NCI-H146 (cell line): Measurements from ENCODE around the gene SBNO2.
A peak's percentile ranks its signal among the peaks of the same experiment; 100 is the strongest.

ENCODE experiments used
- DNase-seq: peaks from one replicate; lab custom pipeline; 2025; lab: John Stamatoyannopoulos, UW

The SBNO2 gene

DNA sequence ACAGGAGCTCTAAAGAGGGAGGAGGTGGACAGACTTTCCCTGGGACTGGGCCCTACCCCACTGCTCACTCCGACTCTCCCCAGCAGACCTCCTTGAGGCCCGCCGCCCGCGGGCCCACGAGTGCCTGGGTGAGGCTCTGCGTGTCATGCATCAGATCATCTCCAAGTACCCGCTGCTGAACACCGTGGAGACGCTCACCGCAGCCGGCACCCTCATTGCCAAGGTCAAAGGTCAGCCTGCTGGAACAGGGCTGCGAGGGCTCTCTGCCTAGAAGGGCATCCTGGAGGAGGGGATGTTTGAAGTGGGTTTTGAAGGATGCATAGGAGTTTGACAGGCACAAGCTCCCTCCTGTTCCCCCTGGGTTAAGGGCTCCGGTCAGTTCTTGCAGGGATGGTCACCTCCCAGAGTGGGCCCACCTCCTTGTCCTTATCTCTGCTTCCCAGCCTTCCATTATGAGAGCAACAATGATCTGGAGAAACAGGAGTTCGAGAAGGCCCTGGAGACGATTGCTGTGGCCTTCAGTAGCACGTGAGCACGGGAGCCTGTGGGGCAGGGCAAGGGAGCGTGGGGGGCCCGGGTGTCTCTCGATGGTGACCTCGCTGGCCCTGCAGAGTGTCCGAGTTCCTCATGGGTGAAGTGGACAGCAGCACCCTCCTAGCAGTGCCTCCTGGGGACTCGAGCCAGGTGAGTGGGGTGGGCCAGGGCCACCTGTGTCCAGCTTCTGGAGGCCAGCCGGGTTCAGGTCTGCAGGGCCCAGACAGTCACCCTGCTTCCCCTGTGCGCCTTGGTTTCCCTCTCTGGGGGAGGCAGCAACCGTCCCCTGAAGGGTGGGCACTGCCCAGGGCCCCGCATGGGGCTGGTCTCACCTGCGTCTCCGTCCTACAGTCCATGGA, 100.8 kb downstream of the SBNO2 start:
- no peak for DNase-seq

DNA sequence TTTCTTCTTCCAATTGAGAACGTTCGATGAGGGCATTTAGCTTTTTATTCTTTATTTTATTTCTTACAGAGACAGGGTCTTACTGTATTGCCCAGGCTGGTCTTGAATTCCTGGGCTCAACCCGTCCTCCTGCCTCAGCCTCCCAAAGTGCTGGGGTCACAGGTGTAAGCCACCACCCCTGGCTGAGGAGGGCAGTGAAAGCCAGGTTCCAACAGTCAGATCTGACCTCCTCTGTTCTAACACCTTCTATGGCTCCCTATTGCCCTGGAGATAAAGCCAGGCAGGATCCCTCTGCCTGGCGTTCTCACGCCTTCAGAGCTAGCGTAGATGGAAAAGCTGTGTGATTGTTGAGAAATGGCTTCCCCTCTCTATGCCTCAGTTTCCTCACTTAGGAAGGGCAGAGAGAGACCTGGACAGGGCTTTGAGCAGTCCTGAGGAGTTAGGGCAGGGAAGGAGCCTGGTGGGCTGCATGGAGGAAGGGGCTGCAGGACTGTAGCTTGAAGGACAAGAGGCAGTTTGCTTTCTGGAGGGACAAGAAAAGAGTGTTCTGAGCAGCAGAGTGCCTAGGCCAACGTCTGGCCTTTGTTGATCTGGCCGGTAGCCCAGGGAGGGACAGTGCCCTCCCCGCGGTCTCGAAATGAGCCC, 101.6 kb downstream of the SBNO2 start:
- no peak for DNase-seq

DNA sequence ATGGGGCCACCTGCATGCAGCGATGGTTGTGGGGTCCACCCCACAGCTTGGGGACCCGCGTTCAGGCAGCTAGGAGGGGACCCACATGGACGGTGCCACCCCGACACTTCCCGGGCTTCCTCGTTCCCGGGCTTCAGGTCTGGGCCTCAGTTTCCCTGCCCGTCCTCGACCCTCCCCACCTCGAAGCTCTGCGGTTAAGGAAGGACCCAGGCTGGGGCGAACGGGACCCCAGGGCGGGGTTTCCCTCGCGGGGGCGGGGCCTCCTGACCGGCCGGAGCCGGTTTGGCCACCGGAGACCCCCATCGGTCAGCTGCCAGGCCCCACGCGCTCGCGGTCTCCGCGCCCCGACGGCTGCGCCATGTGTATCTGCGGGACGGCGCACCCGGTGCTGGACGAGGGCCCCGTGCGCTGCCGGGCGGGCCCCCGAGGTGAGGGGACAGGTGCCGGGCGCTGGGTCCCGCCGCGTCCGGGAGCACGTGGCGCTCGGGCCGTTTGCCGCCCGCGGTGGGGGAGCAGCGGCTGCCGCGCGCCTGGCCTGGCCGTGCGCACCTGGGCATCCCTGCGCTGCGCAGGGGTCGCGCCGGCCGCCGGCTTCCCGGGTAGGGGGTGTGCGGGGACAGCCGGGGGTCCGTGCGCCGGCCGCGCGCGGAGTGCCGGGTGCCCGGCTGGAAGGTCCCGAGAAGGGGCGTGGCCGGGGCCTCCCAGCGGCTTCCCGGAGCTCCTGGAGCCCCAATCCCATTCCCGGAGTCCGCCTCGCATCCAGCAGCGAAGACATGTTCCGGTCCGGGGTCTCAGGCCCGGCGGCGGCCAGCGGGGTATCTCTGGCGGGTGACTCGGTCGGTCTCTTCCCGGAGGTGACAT, 102.9 kb downstream of the SBNO2 start:
- DNase-seq, result no peak

DNA sequence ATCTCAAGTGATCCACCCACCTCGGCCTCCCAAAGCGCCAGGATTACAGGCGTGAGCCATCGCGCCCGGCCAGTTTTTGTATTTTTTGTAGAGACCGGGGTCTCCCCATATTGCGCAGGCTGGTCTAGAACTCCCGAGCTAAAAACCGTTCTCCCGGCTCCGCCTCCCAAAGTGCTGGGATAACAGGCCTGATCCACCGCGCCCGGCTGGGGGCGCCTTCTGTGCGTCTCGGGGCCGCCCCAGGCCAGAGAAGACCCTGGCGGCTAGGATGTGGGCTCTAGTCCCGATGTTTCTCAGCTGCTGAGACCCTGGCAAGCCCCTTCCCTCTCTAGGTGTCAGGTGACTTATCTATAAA, 103.5 kb downstream of the SBNO2 start:
- no peak for DNase-seq

DNA sequence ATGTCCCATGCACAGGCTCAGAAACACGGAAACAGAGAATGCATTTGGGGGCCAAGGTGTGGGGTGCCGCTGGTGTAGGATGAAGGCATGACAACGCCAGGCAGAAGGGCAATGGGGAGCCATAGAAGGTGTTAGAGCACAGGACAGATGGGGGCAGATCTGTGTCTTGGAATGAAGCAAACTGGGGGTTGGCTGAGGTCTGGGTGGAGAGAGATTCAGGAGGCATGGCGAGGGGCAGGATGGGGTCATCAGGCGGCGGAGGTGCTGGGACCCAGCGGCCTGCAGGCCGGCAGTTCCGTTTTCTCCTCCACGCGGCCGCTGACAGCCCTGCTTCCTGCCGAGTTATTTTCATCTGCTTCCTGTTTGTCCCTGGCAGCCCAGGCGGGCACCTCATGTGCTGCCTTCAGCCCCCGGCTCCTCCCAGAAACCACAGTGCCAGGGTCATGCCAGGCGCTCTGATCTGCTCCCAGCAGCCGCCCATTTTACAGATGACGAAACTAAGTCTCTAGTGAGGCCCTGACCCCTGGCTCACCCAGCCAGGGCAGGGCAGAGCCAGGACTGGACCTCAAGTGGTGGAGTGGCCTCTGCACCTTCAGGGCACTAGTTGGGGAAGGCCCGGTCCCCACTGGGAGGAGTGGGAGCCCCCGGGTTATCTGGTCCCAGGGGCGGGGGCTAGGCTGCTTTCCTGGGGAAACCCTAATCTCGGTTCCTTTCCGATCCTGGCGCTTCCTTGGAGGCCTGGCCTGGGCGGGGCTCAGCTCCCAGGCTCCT, 104.9 kb downstream of the SBNO2 start:
- DNase-seq, result no peak

DNA sequence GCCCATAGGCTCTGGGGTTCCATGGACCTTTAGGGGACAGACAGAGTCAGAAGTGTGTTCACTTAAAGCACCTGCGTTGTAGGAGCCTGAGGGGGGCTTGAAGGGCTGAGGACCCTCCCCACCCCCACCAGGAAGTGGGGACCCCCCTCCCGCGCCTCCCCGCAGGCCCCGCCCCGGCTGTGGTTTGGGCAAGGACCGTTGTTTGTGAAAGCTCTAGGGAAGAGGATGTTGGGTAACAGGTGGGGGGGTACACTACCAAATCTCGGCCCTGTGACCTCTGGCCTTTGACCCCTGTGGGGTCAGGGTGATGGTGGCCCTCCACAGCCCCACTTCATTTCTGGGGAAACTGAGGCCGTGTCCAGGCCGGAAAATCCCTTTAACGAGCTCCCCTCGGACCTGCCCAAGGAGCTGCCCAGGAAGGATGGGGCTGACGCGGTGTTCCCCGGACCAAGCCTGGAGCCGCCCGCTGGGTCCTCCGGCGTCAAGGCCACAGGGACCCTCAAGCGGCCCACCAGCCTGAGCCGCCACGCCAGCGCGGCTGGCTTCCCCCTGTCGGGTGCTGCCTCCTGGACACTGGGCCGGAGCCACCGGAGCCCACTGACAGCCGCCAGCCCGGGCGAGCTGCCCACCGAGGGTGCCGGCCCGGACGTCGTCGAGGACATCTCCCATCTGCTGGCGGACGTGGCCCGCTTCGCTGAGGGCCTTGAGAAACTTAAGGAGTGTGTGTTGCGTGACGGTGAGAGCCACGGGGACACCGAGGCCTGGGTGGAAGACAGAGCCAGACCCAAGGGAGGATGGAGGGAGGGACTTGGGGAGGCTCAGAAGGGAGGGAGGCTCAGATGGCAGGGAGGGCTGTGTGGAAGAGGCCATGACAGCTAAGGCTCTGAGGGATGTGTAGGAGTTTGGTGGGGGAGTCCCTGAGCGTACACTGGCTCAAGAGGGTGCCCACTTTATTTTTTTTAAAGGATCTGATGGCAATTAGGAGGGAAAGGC, 105.8 kb downstream of the SBNO2 start:
- DNase-seq, result no peak

DNA sequence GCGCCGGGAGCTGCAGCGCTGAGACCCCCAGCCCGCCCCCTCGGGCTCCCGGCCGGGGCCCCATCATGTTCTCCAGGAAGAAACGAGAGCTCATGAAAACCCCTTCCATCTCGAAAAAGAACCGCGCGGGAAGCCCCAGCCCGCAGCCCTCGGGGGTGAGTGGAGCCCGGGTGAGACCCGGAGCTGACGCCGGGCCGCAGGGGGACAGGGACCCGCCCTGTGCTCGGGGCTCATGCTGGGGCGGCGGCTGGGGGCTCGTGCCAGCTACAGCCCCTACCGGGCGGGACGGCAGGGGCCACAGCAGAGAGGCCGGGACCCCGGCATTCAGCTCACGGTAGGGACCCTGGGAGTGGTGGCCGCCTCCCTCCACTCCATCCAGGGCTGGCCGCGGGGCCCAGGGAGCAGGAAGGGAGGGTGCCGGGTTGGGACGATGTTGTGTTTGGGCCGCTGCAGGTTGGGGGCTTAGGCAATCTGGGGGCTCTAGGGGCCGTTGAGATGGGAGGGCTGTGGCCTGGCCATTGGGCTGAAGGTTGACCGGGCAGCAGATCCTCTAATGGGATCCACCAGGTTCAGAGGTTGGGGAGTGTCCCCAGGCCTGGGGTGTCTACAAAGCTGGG, 106.6 kb downstream of the SBNO2 start:
- DNase-seq, result no peak

DNA sequence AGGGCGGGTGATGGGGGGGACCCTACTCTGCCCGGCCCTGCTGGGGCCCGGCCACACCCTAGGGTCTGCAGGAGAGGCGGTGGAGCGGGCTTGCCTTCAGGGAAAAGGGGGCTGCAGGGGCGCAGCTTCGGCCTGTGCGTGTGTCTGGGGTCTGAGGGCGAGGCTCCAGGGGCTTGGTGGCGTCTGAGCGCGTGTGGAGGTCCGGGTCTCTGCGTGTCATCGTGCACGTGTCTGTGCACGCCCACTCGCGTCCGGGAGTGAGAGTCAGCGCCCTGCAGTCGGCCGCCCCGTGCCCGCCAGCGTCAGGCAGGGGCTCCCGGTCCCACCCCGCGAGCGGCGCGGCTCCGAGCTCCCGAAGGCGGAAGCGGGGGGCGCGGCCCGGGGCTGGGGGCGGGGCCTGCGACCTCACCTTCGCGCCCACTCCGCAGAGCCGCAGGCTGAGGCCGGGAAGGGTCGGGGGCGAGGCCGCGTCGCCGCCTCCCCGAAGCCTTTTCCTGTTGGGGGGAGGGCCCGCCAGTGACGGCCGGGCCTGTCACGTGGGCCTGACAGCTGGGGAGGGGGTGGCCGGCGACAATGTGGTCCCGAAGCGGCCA, 107.2 kb downstream of the SBNO2 start, which contains the start of gene ARHGAP45:
TSS of gene ARHGAP45 (plus strand) at position 420 of the 593 bp plus-strand sequence. CDS start 239 bp downstream, outside the sequence.
- no peak for DNase-seq

DNA sequence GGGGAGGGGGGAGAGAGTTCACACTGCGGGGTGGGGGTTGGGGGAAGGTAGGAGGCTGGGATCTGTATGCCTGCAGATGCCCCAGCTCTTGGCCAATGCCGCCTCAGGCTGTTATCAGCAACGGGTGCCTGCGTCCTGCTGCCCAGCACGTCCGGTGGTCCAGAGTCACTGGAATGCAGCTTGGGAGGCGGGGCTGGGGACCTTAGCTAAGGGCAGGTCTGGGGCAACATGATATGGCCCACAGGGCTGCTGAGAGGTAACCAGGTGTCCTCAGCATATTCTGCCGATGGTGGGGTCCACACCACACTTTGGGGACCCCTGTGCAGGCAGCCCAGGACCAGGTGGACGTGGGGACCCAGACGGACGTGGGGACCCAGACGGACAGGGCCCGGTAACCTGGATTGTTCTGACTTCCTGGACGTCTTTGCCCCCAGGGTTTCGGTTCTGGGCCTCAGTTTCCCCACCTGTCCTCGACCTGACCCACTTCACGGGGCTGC, 107.8 kb downstream of the SBNO2 start:
- DNase-seq, result no peak

DNA sequence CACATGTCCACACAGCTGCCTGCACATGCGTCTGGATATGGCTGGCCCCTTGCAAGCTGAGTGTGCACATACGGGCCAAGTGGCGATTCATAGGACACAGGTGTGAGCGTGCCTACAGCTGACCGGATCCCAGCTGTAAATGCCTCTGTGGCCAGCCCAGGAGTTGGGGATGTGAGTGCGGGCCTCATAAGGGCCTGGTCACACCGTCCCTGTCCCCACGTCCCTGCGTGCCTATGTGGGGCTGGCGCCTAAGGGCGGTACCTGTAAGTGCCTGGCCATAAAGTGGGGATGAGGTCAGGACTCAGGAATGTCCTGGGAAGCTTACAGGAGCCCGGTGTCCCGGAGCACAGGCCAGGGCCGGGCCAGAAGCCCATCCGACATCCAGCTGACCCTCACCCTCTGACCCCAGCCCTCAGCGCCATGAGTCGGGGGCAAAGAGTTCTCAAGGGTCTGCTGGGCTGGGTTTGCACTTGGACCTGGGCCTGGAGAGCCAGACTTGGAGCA, 108.4 kb downstream of the SBNO2 start:
- no peak for DNase-seq

DNA sequence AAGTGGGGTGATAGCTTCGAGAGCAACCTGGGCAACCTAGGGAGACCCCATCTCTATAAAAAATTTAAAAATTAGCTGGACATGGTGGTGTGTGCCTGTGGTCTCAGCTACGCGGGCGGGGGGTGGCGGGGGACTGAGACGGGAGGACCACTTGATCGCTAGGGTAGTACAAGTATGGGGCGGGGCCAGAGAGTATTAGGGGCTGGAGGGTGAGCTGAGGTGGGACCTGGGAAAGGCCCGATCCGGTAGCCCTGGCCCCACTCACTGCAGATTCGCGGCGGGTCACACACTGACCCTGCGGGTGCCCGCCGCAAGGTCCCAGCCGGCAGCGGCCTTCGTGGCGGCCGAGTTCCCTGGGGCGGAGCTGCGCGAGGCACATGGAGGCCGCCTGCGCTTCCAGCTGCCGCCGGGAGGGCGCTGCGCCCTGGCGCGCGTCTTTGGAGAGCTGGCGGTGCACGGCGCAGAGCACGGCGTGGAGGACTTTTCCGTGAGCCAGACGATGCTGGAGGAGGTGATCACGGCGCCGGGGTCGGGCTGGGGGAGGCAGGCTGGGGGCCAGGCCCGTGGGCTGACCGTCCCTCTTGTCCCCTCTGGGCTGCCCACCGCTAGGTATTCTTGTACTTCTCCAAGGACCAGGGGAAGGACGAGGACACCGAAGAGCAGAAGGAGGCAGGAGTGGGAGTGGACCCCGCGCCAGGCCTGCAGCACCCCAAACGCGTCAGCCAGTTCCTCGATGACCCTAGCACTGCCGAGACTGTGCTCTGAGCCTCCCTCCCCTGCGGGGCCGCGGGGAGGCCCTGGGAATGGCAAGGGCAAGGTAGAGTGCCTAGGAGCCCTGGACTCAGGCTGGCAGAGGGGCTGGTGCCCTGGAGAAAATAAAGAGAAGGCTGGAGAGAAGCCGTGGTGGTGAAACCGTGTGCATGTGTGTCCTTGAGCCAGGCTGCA, 109.1 kb downstream of the SBNO2 start:
- DNase-seq, result peak; percentile 38

DNA sequence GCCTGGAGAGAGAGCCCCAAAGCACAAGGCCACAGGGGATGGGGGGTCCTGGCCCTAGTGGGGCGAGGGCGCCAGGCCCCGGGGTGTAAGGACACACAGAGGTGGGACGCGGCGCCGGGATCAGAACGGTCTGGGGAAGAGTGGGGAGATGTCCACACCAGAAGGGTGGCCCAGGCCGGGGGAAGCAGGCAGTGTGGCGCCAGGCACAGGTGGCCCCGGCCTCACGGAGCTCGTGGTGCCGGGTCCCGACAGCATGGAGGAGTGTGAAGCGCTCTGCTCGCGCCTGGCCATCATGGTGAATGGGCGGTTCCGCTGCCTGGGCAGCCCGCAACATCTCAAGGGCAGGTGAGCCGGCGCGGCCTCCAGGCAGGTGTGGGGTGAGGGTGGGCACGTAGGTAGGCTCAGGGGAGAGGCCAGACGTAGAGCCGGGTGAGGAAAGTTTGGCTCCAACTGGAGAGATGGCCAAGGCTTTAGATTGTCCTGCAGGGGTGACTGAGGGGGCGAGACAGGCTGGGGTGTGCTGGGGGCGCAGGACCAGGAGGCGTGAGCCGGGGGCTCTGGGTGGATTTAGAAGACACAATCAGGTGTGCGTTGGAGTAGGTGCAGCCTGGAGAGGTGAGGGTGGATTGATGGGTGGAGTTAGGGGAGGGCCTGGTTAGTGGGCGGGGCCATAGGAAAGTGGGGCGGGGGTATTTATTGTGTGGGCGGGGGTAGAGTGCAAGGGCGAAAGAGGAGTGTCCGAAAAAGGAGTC, 110.0 kb downstream of the SBNO2 start:
- peak; percentile 32 for DNase-seq

DNA sequence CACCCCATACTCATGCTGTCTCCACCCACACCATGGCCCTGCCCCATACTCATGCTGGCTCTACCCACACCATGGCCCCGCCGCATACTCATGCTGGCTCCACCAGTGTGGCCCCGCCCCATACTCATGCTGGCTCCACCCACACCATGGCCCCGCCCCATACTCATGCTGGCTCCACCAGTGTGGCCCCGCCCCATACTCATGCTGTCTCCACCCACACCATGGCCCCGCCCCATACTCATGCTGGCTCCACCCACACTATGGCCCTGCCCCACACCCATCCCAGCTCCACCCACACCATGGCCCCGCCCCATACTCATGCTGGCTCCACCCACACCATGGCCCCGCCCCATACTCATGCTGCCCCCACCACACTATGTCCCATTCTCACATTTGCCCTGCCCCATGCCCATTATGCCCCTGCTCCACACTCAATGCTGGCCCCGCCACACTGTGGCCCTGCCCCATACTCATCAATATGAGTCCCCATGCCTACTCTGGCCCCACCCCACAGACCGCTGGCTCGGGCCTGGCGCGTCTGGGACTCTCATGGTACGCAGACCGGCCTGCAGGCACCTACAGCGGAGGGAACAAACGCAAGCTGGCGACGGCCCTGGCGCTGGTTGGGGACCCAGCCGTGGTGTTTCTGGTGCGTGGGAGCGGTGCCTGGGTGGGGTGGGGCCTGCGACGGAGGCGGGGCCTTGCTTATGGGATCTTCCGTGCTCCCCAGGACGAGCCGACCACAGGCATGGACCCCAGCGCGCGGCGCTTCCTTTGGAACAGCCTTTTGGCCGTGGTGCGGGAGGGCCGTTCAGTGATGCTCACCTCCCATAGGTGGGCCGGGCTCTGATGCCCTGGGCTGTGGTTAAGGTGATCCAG, 110.8 kb downstream of the SBNO2 start:
- DNase-seq, result no peak

DNA sequence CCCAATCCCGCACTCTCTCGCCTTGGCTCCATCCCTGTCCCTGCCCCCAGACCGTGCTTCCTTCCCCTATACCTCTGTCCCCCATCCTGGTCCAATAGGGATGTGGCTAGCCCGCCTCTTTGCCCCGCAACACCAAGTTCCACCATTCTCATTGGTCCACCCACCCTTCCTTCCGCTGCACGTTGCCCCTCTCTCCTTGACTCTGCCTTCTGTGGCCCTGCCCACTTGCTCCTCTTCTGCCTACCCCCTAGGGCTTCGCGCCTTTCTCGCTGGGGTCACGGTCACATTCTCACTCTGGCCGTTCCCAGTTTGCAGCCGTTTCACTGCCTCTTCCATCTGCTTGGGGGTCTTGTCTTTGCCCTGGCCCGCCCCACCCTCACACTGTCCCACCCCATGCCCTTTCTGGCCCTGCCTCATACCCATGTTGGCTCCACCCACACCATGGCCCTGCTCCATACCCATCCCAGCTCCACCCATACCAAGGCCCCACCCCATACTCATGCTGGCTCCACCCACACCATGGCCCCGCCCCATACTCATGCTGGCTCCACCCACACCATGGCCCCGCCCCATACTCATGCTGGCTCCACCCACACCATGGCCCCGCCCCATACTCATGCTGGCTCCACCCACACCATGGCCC, 111.6 kb downstream of the SBNO2 start:
- no peak for DNase-seq

DNA sequence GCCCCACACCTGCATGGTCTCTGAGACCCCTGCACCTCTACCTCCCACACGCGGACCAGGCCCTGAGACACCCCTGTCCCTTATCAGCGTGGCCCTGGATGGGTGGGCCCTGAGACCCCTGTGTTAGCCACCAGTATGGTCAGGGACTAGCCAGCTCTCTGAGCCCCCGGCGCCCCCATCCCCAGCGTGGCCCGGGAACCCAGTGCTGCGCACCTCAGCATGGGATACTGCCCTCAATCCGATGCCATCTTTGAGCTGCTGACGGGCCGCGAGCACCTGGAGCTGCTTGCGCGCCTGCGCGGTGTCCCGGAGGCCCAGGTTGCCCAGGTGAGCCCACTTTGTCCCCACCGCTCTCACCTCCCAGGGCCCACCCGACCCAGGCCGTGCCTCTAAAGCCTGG, 112.1 kb downstream of the SBNO2 start:
- DNase-seq, result no peak

DNA sequence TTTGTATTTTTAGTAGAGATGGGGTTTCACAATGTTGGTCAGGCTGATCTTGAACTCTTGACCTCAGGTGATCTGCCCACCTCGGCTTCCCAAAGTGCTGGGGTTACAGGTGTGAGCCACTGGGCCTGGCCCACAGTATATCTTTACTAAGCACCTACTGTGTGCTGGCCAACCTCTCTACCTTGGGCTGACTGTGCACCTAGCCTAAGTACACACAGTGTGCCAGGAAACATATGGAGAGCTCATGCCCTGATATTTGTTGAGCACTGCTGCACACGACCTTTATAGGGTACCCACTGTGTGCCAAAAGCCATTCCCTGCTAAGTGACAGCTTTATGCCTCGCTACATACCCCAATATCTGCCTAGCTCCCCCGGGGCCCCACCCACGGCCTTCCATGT, 113.4 kb downstream of the SBNO2 start:
- no peak for DNase-seq
